ENCODE measurements around the gene MYO16.
"Not testable (repeated sequence)": the region's sequence is repeated elsewhere in the genome, so short reads cannot be mapped to it uniquely, and the experiment has no call there.

The MYO16 gene

DNA sequence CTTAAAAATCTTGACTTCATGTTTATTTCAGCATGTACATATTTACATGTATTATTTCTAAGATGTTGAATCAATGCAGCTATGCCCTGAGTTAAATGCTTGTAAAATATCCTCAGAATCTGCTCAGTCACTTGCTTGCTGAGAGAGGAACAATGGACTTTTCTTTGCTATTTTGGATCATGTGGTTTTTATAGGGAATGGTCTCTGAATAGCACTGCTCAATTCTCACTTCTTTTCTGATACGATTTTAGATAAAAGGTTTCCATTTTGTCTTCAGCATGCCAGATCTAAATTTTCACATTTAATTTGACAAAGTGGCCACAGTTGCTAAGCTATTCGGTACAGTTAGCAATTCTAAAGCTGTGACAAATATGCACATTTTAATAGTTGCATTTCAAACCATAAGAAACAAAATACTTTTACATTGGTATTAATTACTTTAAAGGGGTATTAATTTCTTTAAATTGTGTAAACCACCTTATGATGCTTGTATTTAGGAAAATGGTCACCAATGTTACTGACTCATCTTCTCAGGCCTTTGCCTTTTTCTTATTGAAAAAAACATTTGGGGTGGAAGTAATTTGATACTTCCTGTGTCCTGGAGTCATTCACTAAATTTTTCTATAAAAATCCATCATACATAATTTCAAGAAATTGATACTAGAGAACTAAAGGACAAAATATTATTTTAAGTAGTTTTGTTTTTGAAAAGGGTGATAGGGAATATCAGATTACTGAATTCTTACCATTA is 113.5 kb downstream of the MYO16 start:
- no peak for DNase-seq (ENCODE audit: low spot score)

GRCh38 chr13:108743522-108743921 is 114.1 kb downstream of the MYO16 start:
- no peak for DNase-seq (ENCODE audit: low spot score)

DNA sequence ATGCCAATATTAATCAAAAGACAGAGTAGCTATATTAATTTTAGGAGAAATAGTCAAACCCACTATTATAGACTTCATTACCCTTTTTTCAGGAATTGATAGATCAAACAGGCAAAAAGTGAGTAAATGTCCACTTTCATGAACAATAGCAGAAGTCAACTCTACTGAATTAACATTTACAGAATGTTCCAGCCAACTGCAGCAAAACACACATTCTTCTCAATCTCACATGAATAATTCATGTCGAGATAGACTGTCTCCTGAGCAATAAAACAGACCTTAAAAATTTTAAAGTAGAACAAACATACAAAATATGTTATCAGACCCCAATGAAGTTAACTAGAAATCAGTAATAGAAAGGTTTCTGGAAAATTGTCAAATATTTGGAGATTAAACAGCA is 118.4 kb downstream of the MYO16 start:
- DNase-seq (ENCODE audit: low spot score), result no peak

- DNase-seq (ENCODE audit: low spot score), result no peak
Measured at GRCh38 chr13:108752276-108752675, 122.9 kb downstream of the MYO16 start.

DNA sequence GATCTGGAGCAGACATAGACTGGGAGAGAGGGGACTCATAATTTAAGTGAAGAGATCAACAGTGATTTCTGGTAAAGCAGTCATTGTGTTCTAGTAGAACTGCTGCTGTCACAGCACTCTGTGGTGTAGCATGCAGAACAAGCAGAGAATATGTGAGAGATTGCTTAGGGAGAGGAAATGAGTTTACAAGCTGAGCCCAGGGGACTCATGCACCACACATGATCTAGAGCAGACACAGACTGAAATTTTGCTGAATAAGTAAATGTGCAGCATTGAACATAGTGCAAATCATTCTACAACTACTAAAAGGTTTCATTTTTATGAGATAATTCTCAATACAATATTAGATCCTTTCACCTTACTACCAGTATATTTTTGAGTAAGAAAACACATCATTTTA is 125.7 kb downstream of the MYO16 start:
- no peak for DNase-seq (ENCODE audit: low spot score)

DNA sequence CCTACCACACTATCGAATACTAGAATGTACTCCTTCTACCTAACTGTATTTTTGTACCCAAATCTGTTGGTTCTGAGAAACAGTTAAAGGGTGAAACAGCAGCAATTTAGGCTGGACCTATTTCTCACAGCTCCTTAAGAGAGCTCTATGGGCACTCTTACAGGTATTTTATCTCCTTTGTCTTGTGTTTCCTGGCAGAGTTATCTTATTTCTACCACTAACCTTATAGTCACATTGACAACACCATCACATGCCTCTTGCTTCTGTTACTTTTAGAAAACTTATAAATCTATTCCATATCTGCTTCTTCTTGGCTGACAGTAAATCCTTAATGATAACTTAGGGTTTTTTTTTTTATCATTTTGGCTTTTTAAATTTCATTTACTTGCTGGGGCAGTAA is 130.7 kb downstream of the MYO16 start:
- no peak for DNase-seq (ENCODE audit: low spot score)

GRCh38 chr13:108760541-108760940 is 131.1 kb downstream of the MYO16 start:
- DNase-seq (ENCODE audit: low spot score), result no peak

- DNase-seq (ENCODE audit: low spot score), result no peak
Measured at GRCh38 chr13:108768035-108768434, 138.6 kb downstream of the MYO16 start.

GRCh38 chr13:108769213-108770070 is 140.0 kb downstream of the MYO16 start:
- DNase-seq (ENCODE audit: low spot score), result no peak

DNA sequence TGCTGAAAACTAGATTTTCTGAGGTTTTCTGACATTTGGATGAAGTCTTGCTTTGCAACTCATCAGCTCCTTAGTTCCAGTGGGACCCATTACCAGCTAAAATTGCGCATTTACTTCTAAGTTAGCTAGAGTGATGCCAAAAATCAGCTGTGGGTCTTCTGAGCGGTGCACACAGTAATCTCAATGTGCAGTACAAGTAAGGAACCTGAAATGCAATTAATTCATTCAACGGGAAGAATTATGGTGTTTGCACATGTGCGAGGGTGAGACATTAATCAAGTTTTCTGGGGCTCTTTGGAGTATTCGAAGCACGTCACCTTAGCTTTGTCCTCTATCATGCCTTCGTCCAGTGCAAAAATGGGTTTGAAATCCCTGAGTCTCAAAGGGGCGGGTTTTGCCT is 146.2 kb downstream of the MYO16 start:
- no peak for DNase-seq (ENCODE audit: low spot score)

DNA sequence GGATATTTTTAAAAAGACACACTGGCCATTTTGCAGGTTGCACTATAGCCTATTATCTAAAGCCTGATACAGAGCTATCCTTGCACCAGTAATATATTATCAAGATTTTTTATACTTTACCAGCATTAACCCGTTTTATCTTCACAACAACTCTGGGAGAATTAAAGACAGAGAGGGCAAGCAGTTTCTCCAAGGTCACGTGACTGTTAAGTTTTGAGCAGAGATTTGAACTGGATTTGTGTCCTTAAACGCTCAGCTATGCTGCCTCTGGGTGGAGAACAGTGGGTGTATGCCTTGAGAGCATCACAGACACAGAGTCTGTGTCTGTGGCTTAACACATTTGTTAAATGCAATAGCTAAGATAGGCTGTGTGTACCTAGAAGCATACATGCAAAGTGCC is 147.2 kb downstream of the MYO16 start:
- no peak for DNase-seq (ENCODE audit: low spot score)

GRCh38 chr13:108777421-108778420 is 148.3 kb downstream of the MYO16 start:
- DNase-seq (ENCODE audit: low spot score), result no peak

DNA sequence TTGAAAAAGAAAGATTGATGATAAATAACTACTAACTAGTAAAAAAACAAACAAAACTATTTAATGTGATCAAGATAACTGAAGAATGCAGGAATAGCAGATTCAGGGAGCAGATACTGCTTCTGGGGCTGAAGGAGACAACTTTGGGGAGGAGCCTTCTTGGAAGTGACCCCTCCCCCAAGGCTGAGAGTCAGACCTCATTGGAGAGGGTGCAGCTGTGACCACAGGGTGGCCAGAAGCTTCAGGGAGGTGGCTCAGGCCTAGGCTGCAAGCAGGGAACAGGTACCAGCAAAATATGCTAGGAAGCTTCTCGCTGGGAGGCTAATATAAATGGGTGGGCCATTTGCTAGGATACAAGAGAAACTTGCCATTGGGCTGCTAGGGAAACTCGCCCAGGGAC is 149.9 kb downstream of the MYO16 start:
- DNase-seq (ENCODE audit: low spot score), result no peak

DNA sequence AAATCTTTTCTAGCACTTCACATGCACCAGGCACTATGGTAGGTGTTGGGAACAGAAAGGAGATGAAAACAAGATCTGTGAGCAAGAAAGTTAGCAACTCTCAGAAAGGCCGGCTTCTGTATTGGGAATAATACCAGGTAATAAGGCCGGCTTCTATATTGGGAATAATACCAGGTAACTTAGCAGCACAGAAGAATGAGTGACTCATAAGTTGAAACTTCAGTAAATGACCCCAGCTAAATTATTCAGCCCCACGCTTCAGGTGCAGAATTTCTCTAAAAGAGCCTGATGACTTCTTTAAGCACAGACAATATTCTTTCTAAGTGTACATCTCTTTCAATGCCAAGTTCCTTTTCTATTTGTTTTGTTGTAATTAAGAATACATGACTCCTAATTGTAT is 151.3 kb downstream of the MYO16 start:
- no peak for DNase-seq (ENCODE audit: low spot score)

DNA sequence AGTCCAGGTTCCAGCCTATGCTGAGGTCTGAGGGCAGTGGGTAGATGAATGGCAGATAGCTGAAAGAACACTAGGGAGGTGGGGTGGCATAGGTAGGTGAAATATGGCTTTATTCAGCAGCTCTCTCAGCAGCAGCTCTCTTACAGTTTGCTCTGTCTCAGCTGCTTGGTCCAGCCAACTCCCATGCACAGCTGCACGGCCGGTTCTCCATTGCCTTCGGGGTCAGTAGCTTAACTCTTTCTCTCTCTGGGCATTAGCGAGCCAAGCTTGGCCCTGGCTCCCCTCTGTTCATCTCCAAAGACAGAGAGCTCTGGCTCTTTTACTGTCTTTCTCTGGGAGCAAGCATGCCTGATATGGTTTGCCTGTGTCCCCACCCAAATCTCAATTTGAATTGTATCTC is 151.9 kb downstream of the MYO16 start:
- DNase-seq (ENCODE audit: low spot score), result no peak

GRCh38 chr13:108782480-108782879 is 153.1 kb downstream of the MYO16 start:
- DNase-seq (ENCODE audit: low spot score), result not testable (repeated sequence)

GRCh38 chr13:108785844-108786243 is 156.4 kb downstream of the MYO16 start:
- DNase-seq (ENCODE audit: low spot score), result no peak

GRCh38 chr13:108786456-108787200 is 157.2 kb downstream of the MYO16 start:
- DNase-seq (ENCODE audit: low spot score), result no peak

DNA sequence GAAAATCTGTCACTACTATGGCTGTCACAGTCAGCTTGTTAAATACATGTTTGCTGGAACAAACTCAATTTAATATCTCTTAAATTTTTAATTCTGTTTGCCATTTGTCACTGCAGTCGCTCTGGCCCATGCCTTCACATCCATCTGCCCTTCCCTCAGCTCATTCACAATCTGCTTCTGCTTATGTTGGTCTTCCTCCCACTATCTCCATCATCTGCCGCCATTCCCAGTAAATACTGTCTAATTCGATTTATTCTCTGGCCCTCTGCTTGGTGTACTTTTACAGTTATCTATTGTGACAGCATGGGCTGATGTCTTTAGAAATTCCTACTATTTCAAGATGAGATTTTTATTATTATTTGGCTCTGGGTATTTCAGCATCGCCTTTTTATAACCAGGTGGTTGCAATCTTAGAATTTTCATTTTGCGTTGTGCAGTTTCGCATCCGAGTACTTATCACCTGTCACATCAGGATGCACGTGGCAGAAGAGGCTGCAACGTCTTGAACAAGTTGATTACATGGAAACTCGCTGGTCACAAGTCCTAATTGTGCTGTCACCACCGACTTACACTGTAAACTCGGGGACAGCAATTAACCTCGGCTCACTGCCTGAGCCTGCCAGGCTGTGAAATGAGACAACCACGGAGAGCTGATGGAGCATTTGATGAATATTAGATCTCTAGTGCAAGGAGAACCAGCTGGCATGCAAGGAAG is 158.4 kb downstream of the MYO16 start:
- no peak for DNase-seq (ENCODE audit: low spot score)

DNA sequence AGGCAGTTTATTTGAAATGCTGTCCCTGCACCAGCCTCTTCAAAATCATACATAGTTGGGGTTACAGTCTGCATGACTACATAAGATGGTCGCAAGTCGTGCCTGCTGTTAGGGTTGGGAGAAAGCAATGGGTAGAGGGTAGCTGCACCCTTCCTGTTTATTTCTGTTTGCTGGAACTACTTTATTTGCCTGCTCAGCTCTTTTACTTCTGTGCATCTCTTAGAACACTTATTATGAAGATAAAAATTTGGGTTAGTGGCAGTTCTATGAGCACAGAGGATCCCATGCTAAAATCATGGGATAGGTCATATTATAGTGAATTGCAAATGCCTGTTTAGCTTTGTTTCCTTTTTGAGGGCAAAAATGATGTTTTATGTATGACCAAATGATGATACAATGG is 160.1 kb downstream of the MYO16 start:
- no peak for DNase-seq (ENCODE audit: low spot score)

DNA sequence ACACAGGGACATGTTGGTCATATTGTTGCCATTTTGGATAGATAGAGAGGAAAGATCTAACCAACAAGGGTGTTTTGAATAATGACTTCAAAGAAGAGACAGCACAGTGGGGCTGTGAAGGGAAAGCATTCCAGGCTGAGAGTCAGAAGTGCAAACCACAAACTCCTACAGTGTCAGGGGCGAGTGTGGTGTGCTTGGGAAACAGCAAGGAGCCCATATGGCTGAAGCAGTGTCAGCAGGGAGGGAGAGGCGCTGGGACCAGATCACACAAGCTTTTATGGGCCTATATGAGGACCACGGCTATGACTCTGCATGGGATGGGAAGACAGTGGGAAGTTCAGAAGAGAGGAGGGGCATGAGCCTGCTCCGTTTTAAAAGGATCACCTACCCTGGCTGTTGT is 166.4 kb downstream of the MYO16 start:
- DNase-seq (ENCODE audit: low spot score), result no peak
